ENCODE data around the gene AHCTF1.
"Not testable (repeated sequence)": the region's sequence is repeated elsewhere in the genome, so short reads cannot be mapped to it uniquely, and the experiment has no call there.

The AHCTF1 gene

GRCh38 chr1:246919902-246920301 lies 11.8 kb downstream of the AHCTF1 start:
- no peak for DNase-seq (ENCODE audit: low spot score)
- H3K27ac ChIP-seq = no peak overlapping the region
- H3K4me3 ChIP-seq = no peak overlapping the region
- TF ChIP-seq CTCF (IDR thresholded peaks at IDR 0.05) = no peak

- DNase-seq (ENCODE audit: low spot score); H3K4me3 ChIP-seq; H3K27ac ChIP-seq: not testable (repeated sequence)
Measured at GRCh38 chr1:246916026-246916923, 15.5 kb downstream of the AHCTF1 start.

- H3K27ac ChIP-seq = no peak overlapping the region
- TF ChIP-seq CTCF (IDR thresholded peaks at IDR 0.05) = peak; percentile 17
- DNase-seq (ENCODE audit: low spot score) = no peak
- H3K4me3 ChIP-seq = no peak overlapping the region
Measured at GRCh38 chr1:246907472-246907871, 24.3 kb downstream of the AHCTF1 start.

GRCh38 chr1:246906833-246907232 lies 24.9 kb downstream of the AHCTF1 start:
- no peak for DNase-seq (ENCODE audit: low spot score)
- TF ChIP-seq CTCF (IDR thresholded peaks at IDR 0.05) = no peak
- no peak overlapping the region for H3K4me3 ChIP-seq
- H3K27ac ChIP-seq = no peak overlapping the region

- DNase-seq (ENCODE audit: low spot score) = no peak
- TF ChIP-seq CTCF (IDR thresholded peaks at IDR 0.05) = no peak
- Histone ChIP-seq H3K4me3 (no peak overlapping the region), H3K27ac (no peak overlapping the region)
Measured at GRCh38 chr1:246901874-246902273, 29.9 kb downstream of the AHCTF1 start.

GRCh38 chr1:246897302-246897701 lies 34.4 kb downstream of the AHCTF1 start:
- Histone ChIP-seq H3K4me3 (no peak overlapping the region), H3K27ac (no peak overlapping the region)
- TF ChIP-seq CTCF (IDR thresholded peaks at IDR 0.05) = no peak
- DNase-seq (ENCODE audit: low spot score) = no peak

GRCh38 chr1:246893191-246893939 lies 38.4 kb downstream of the AHCTF1 start:
- DNase-seq (ENCODE audit: low spot score) = no peak
- Histone ChIP-seq H3K4me3 (no peak overlapping the region), H3K27ac (no peak overlapping the region)
- no peak for TF ChIP-seq CTCF (IDR thresholded peaks at IDR 0.05)
